Measurements from ENCODE around the gene PRMT6. TPM values are rescaled to one million over a fixed set of nuclear protein-coding genes. Genes with fewer than 3 reads are reported as not detected.
"Not testable (repeated sequence)": the region's sequence is repeated elsewhere in the genome, so short reads cannot be mapped to it uniquely, and the experiment has no call there.

Gene PRMT6
- polyA plus RNA-seq, 4 donors = 46.7 to 51.1 (median 47.8) TPM

- no peak for DNase-seq (ENCODE audit: low read depth in 4 of 4, low spot score in 3 of 4)
These were observed 34.9 kb downstream of the PRMT6 start for GRCh38 chr1:107091418-107091817.

DNA sequence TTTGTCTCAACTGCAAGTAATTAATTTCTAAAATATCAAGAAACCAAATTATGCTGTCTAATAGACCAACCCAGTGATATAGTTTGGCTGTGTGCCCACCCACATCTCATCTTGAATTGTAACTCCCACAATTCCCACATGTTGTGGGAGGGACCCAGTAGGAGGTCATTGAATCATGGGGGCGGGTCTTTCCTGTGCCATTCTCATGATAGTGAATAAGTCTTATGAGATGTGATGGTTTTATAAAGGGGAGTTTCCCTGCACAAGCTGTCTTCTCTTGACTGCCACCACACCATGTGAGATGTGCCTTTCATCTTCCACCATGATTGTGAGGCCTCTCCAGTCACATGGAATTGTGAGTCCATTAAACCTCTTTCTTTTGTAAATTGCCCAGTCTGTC is 36.9 kb downstream of the PRMT6 start:
- not testable (repeated sequence) for DNase-seq (ENCODE audit: low read depth in 4 of 4, low spot score in 3 of 4)

DNA sequence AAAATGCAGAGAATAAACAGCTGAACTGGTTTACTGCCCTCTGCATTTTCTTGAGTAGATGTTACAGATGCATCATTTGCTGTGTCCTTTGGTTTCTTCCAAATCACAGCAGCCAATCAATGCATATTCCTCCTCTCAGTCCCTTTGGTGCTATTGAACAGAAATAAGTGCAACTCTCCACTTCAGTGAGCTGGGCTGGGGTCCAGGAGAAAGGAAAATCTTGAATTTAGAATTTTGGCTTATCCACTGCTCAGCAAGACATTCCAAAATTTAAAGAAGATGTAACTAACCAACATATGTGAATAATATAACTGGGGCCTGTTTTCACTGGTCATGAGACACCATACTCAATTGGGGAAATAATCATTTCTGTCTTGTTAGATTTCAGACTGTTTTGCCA is 39.2 kb downstream of the PRMT6 start:
- DNase-seq (ENCODE audit: low read depth in 4 of 4, low spot score in 3 of 4) = no peak

DNA sequence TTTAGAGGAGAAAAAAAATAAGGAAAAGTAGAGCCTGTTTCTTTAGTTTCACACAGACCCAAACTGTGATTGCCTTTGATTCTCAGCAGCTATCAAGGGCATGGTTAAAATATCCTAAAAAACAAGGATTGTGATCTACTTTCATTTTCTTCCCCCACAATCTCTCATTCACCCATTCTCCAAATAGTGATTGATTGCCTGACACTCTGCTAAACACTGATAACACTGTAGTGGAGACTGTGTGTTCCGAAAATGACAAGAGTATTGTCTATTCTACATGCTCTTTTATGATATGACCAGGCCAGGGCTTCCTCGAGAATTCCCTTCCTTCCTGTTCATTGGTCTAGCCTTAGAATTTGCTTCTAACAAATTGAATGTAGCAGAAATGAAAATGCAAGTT is 40.2 kb downstream of the PRMT6 start:
- no peak for DNase-seq (ENCODE audit: low read depth in 4 of 4, low spot score in 3 of 4)

GRCh38 chr1:107098961-107099360 is 42.5 kb downstream of the PRMT6 start:
- DNase-seq (ENCODE audit: low read depth in 4 of 4, low spot score in 3 of 4) = no peak

- DNase-seq (ENCODE audit: low read depth in 4 of 4, low spot score in 3 of 4) = no peak
These were observed 44.0 kb downstream of the PRMT6 start for GRCh38 chr1:107100331-107100984.

GRCh38 chr1:107105914-107106313 is 49.4 kb downstream of the PRMT6 start:
- DNase-seq (ENCODE audit: low read depth in 4 of 4, low spot score in 3 of 4) = no peak

Other genes starting within 250 kb of the PRMT6 start
- gene NTNG1, start 84.4 kb downstream of the PRMT6 start, polyA plus RNA-seq (ENCODE audit: insufficient read length in 4 of 4) = 10 to 100 TPM; 31.0 to 45.1 (median 36.1) TPM

Data from right renal pelvis (tissue), 4 donors.